Urinary bladder (tissue), 4 donors: ENCODE data around the gene OTUD4. TPM values are rescaled to one million over a fixed set of nuclear protein-coding genes. Genes with fewer than 3 reads are reported as not detected.
A peak's percentile ranks its signal among the peaks of the same experiment; 100 is the strongest.
"Not testable (repeated sequence)": the region's sequence is repeated elsewhere in the genome, so short reads cannot be mapped to it uniquely, and the experiment has no call there.

Experiments
- DNase-seq: peaks from one replicate; pipeline ENCODE4 v3.0.0-alpha.2; 2015; ENCODE audit errors: extremely low spot score
- H3K27ac ChIP-seq: one replicate; pipeline ENCODE4 v1.5.1; 2013; ENCODE audit warnings: low read depth, mild to moderate bottlenecking, moderate library complexity
- H3K36me3 ChIP-seq: one replicate; pipeline ENCODE4 v1.6.1; 2013; ENCODE audit warnings: mild to moderate bottlenecking, moderate library complexity; ENCODE audit not compliant: insufficient read depth
- H3K4me1 ChIP-seq: one replicate; pipeline ENCODE4 v1.6.1; 2013; ENCODE audit warnings: mild to moderate bottlenecking, moderate library complexity; ENCODE audit not compliant: insufficient read depth
- H3K4me3 ChIP-seq: one replicate; pipeline ENCODE4 v1.5.1; 2013; ENCODE audit warnings: low read depth, low read length
- WGBS: extraction: QIAGEN DNeasy Blood & Tissue Kit; methylation state at CpG from one replicate; pipeline ENCODE4 v1.1.7; 2013; 5-methylcytosine and 5-hydroxymethylcytosine counted together
- polyA plus RNA-seq: library from polyadenylated mRNA; stranded (reverse); fragments of 200-250 nt; gene quantifications from one replicate; pipeline ENCODE4 v1.2.3, GENCODE V29; 2013
- total RNA-seq: library from RNA; depleted of rRNA; stranded (reverse); fragments of >200 nt; gene quantifications from one replicate; pipeline ENCODE4 v1.2.3, GENCODE V29; 2014
- donor health status: healthy with polysubstance abuse.
- donor health status: healthy.

Gene OTUD4
- total and polyA plus RNA-seq, 2 donors, result 14.6 to 60.5 TPM

GRCh38 chr4:145195167-145195952 is 15.0 kb upstream of the OTUD4 start:
- 86% methylated on average over 3 of the region's 3 CpGs for WGBS
- H3K27ac ChIP-seq, result peak overlapping the region; percentile 10
- no peak for DNase-seq

GRCh38 chr4:145189981-145190380 is 9.6 kb upstream of the OTUD4 start:
- no peak for DNase-seq
- no peak overlapping the region for H3K4me3 ChIP-seq
- H3K27ac ChIP-seq, result no peak overlapping the region
- WGBS, result 49% methylated on average over 3 of the region's 3 CpGs
- no peaks in the 10 kb centered on the region for H3K36me3 ChIP-seq
- H3K4me1 ChIP-seq, result no peaks in the 10 kb centered on the region

More at GRCh38 chr4:145195167-145195952, 15.0 kb upstream of the OTUD4 start:
- no peak overlapping the region for H3K4me3 ChIP-seq
- no peaks in the 10 kb centered on the region for H3K36me3 ChIP-seq
- no peaks in the 10 kb centered on the region for H3K4me1 ChIP-seq

- Histone ChIP-seq H3K27ac (no peak overlapping the region), H3K4me3 (no peak overlapping the region), H3K4me1 (no peaks in the 10 kb centered on the region), H3K36me3 (no peaks in the 10 kb centered on the region)
- WGBS, result 78% methylated on average over 3 of the region's 3 CpGs
- no peak for DNase-seq
Observed at GRCh38 chr4:145186729-145187128, 6.3 kb upstream of the OTUD4 start.

GRCh38 chr4:145183581-145183980 is 3.2 kb upstream of the OTUD4 start:
- 88% methylated on average over 2 of the region's 2 CpGs for WGBS

GRCh38 chr4:145183023-145183422 is 2.6 kb upstream of the OTUD4 start:
- Histone ChIP-seq H3K4me3 (no peak overlapping the region), H3K4me1 (no peaks in the 10 kb centered on the region), H3K36me3 (no peaks in the 10 kb centered on the region), H3K27ac (no peak overlapping the region)
- 75% methylated on average over 2 of the region's 2 CpGs for WGBS
- DNase-seq, result no peak

More at GRCh38 chr4:145183581-145183980, 3.2 kb upstream of the OTUD4 start:
- no peaks in the 10 kb centered on the region for H3K4me1 ChIP-seq
- DNase-seq, result no peak
- H3K36me3 ChIP-seq, result no peaks in the 10 kb centered on the region
- no peak overlapping the region for H3K4me3 ChIP-seq
- no peak overlapping the region for H3K27ac ChIP-seq

- Histone ChIP-seq H3K27ac (no peak overlapping the region), H3K36me3 (no peaks in the 10 kb centered on the region), H3K4me3 (no peak overlapping the region), H3K4me1 (no peaks in the 10 kb centered on the region)
- no peak for DNase-seq
- 92% methylated on average over 2 of the region's 2 CpGs for WGBS
Observed at GRCh38 chr4:145182222-145182621, 1.8 kb upstream of the OTUD4 start.

GRCh38 chr4:145181091-145181501 is 707 bp upstream of the OTUD4 start:
- WGBS, result 10% methylated on average over 7 of the region's 7 CpGs
- H3K4me1 ChIP-seq, result no peaks in the 10 kb centered on the region
- DNase-seq, result no peak
- peak overlapping the region; percentile 94 for H3K27ac ChIP-seq
- no peaks in the 10 kb centered on the region for H3K36me3 ChIP-seq
- H3K4me3 ChIP-seq, result peak overlapping the region; percentile 88

GRCh38 chr4:145179861-145180297 is 510 bp downstream of the OTUD4 start:
- WGBS, result under 1% methylated on average over 57 of the region's 57 CpGs
- Histone ChIP-seq H3K4me3 (peak overlapping the region; percentile 88), H3K27ac (peak overlapping the region; percentile 100)
- not testable (repeated sequence) for DNase-seq, H3K4me1 ChIP-seq, H3K36me3 ChIP-seq

GRCh38 chr4:145179281-145179860 is 1.0 kb downstream of the OTUD4 start:
- Histone ChIP-seq H3K4me1 (no peaks in the 10 kb centered on the region), H3K36me3 (no peaks in the 10 kb centered on the region), H3K4me3 (peak overlapping the region; percentile 88), H3K27ac (peak overlapping the region; percentile 100)
- no peak for DNase-seq
- under 1% methylated on average over 36 of the region's 36 CpGs for WGBS

- peak overlapping the region; percentile 88 for H3K4me3 ChIP-seq
- no peaks in the 10 kb centered on the region for H3K4me1 ChIP-seq
- 9% methylated on average over 5 of the region's 5 CpGs for WGBS
- no peak for DNase-seq
- peak overlapping the region; percentile 100 for H3K27ac ChIP-seq
- H3K36me3 ChIP-seq, result no peaks in the 10 kb centered on the region
Observed at GRCh38 chr4:145178740-145179280, 1.6 kb downstream of the OTUD4 start.

GRCh38 chr4:145177906-145178538 is 2.4 kb downstream of the OTUD4 start:
- Histone ChIP-seq H3K27ac (peak overlapping the region; percentile 2), H3K4me3 (peak overlapping the region; percentile 88), H3K36me3 (no peaks in the 10 kb centered on the region), H3K4me1 (no peaks in the 10 kb centered on the region)
- no peak for DNase-seq
- 8% methylated on average over 9 of the region's 9 CpGs for WGBS

- Histone ChIP-seq H3K36me3 (no peaks in the 10 kb centered on the region), H3K4me3 (peak overlapping the region; percentile 88), H3K27ac (peak overlapping the region; percentile 2), H3K4me1 (no peaks in the 10 kb centered on the region)
- no peak for DNase-seq
- 3% methylated on average over 4 of the region's 4 CpGs for WGBS
Observed at GRCh38 chr4:145177511-145177905, 2.9 kb downstream of the OTUD4 start.

- Histone ChIP-seq H3K4me1 (no peaks in the 10 kb centered on the region), H3K4me3 (no peak overlapping the region)
- WGBS, result 67% methylated on average over 9 of the region's 9 CpGs
Observed at GRCh38 chr4:145176641-145177432, 3.6 kb downstream of the OTUD4 start.

More at GRCh38 chr4:145176641-145177432, 3.6 kb downstream of the OTUD4 start:
- peak overlapping the region; percentile 18 for H3K27ac ChIP-seq
- no peak for DNase-seq
- H3K36me3 ChIP-seq, result no peaks in the 10 kb centered on the region
